HG02759 (cell line): Measurements from ENCODE around the gene ACAN.

ENCODE experiments used
- ATAC-seq: cut with Tn5 transposase; IDR thresholded peaks from one replicate; pipeline ENCODE4 v1.9.1; 2021; ENCODE audit warnings: mild to moderate bottlenecking, moderate library complexity; ENCODE audit not compliant: unreplicated experiment

Gene ACAN

DNA sequence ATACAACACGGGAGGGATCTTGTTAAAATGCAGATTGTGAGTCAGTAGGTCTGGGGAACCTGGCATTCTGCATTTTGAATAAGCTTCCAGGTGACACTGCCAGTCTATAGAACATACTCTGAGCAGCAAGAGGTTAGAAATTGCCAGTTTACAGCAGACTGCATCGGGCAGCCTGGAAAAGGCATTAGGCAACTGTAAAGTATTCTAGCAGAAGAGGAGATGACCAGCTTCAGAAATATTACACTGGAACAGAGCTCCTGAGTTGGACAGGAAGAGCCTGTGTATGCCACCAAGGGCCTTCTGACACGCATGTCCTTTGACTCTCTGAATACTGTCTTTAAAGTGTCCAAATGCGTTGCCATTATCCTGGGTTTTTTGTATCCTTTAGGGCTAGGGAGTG lies 2.5 kb upstream of the ACAN start:
- ATAC-seq: no peak

- ATAC-seq: no peak
Observed at GRCh38 chr15:88802250-88802990, 816 bp upstream of the ACAN start.

- ATAC-seq: no peak
Observed at GRCh38 chr15:88802991-88803240, 320 bp upstream of the ACAN start.

GRCh38 chr15:88803920-88804247 lies 648 bp downstream of the ACAN start:
- no peak for ATAC-seq

DNA sequence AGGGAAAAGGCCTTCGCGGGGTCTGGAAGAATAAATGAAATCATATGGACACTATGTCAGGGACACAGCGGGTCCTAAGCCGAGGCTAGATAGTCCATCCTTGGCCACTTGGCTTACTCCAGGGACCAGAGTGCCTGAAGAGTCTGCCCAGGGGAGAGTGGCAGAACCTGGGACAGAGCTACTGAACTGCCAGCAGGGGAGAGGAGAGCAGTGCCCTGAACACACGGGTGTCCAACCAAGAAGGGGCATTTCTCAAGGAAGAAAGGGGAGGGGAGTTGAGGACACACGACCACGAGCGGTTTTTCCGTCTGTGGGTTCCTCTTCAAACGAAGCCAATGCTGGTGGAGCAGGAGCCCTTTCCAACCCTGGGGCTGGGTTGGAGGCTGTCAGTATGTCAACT lies 1.0 kb downstream of the ACAN start:
- ATAC-seq: no peak

GRCh38 chr15:88805031-88805780 lies 2.0 kb downstream of the ACAN start:
- no peak for ATAC-seq

- ATAC-seq: no peak
Observed at GRCh38 chr15:88810446-88810845, 7.2 kb downstream of the ACAN start.

- no peak for ATAC-seq
Observed at GRCh38 chr15:88812133-88812532, 8.9 kb downstream of the ACAN start.

- no peak for ATAC-seq
Observed at GRCh38 chr15:88813960-88814359, 10.7 kb downstream of the ACAN start.

- ATAC-seq: no peak
Observed at GRCh38 chr15:88814393-88814792, 11.2 kb downstream of the ACAN start.

DNA sequence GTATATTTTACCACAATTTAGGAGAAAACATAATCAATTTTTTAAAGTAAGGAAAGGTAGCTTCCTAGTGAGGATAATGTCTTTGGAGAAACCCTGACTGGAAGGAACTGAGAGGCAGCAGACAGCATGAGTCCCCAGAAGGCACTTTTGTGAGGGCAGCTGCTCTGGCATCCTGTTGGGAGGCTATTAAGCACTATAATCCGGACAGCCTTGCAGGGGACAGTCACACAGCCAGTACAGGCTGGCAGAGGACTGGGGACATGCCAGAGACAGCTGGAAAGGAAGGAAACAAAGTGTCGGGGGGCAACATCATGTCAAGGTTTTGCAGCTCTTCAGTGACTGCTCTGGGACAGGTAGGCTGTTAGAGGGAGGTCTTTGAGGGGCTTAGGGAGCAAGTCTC lies 15.7 kb downstream of the ACAN start:
- ATAC-seq: no peak

DNA sequence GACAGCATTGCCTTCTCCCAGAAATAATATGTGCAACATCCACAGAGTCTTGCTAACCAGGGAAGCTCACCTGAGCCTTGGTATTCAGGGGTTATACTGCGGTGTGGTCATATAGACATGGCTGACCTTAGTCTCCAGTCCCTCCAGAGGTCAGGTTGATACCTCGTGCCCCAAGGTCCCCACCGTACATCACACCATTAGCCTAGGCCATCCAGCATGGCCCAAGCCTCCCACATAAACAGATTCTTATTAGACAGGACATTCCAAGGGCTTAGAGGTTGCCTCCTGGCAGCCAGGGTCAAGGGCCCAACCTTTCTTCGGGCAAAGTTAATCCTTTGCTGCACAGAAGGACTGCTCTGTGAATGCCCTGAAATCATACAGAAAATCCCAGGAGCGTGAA lies 18.8 kb downstream of the ACAN start:
- ATAC-seq: no peak

DNA sequence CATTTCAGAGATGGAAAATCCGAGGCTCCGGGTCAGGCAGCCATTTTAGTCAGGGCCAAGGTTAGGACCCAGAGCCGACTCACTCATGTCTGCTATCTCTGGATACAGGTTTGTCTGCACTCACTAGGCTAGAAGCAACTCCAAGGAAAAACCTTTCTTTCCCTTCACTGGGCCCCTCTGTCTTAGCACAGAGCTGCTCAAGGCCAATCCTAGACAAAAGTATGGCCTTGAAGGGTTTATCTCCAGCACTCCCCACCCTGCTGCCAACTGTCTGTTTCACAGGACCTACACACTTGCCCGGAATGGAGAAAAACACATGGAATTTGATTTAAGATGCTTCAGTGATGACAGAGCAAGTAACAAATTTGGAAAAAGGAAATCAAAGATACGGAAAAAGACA lies 25.6 kb downstream of the ACAN start:
- ATAC-seq: no peak

GRCh38 chr15:88830016-88830415 lies 26.8 kb downstream of the ACAN start:
- no peak for ATAC-seq

- no peak for ATAC-seq
Observed at GRCh38 chr15:88832820-88833730, 29.8 kb downstream of the ACAN start.

DNA sequence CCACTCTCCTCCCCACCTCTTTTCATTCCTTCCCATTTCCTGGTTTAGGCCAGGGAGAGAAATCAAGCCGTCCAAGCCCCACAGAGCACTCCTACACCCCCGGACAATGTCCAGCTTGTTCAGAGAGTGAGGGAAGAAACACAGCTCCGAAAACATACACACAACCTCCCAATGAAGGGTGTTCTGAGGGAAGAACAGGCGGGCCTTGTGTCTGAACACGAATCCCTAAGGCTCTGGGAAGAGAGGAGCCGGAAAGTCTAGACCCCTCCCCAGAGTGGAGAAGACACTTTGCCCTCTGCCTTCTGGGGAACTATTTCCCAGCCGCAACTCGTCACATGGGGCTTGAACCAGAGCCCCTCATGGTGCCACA lies 30.5 kb downstream of the ACAN start:
- no peak for ATAC-seq

- ATAC-seq: no peak
Observed at GRCh38 chr15:88834211-88834812, 31.1 kb downstream of the ACAN start.

DNA sequence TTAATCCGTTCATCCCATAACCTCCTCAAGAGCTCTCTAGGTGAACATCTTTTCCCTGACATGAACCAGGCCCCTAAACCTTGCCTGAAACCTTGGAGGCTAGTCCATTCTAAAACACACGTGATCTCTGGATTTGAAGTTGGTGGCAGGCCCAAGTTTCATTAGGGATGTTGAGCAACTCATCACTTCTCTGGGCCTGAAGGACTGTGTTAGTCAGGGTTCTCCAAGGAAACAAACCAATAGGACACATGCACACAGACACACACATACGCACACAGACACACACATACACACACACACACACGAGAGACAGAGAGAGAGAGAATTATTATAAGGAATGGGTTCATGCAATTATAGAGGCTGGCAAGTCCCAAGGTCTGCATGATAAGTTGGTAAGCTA lies 31.9 kb downstream of the ACAN start:
- no peak for ATAC-seq

DNA sequence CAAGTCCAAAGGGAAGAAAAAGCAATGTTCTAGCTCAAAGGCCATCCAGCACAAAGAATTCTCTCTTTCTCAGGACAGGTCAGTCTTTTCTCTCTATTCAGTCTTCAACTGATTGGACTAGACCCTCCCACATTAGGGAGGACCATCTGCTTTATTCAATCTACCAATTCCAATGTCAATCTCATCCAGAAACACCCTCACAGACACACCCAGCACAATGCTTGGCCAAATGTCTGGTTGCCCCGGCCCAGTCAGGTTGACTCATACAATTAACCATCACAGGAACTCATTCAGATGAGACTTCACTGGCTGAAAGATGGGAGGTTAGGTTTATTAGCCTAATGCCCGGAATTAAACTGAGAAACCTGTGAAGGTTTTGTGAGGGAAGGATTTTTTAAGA lies 32.4 kb downstream of the ACAN start:
- no peak for ATAC-seq

DNA sequence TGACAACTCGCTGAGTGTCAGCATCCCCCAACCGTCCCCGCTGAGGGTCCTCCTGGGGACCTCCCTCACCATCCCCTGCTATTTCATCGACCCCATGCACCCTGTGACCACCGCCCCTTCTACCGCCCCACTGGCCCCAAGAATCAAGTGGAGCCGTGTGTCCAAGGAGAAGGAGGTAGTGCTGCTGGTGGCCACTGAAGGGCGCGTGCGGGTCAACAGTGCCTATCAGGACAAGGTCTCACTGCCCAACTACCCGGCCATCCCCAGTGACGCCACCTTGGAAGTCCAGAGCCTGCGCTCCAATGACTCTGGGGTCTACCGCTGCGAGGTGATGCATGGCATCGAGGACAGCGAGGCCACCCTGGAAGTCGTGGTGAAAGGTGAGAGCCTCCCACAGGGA lies 35.4 kb downstream of the ACAN start:
- no peak for ATAC-seq

GRCh38 chr15:88839146-88839545 lies 35.9 kb downstream of the ACAN start:
- no peak for ATAC-seq

DNA sequence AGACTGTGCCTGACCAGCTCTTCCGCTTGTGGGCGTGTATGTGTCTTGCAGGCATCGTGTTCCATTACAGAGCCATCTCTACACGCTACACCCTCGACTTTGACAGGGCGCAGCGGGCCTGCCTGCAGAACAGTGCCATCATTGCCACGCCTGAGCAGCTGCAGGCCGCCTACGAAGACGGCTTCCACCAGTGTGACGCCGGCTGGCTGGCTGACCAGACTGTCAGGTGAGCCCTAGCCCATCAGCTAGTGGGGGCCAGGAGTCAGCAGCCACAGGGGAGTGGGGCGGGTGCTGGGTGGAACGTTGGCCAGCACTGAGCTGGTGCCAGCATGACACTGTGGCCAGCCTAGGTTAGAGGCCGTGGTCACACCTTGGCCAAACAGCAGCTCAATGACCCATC lies 36.7 kb downstream of the ACAN start:
- ATAC-seq: no peak
